COLO668 (cell line): Measurements from ENCODE around the gene KLK7.
"Not testable (repeated sequence)": the region's sequence is repeated elsewhere in the genome, so short reads cannot be mapped to it uniquely, and the experiment has no call there.

Source experiments
- DNase-seq: peaks from one replicate; lab custom pipeline; 2025; ENCODE audit not compliant: unreplicated experiment; lab: John Stamatoyannopoulos, UW

Gene KLK7

GRCh38 chr19:50978772-50979390 lies 4.8 kb downstream of the KLK7 start:
- no peak for DNase-seq

- DNase-seq, result no peak
Observed at GRCh38 chr19:50977626-50978025, 6.1 kb downstream of the KLK7 start.

- DNase-seq, result no peak
Observed at GRCh38 chr19:50975766-50976165, 8.0 kb downstream of the KLK7 start.

- no peak for DNase-seq
Observed at GRCh38 chr19:50974702-50975556, 8.8 kb downstream of the KLK7 start.

GRCh38 chr19:50972795-50973376 lies 10.8 kb downstream of the KLK7 start:
- no peak for DNase-seq

GRCh38 chr19:50969810-50970209 lies 13.9 kb downstream of the KLK7 start:
- not testable (repeated sequence) for DNase-seq

- no peak for DNase-seq
Observed at GRCh38 chr19:50969413-50969760, 14.3 kb downstream of the KLK7 start, which contains the start of gene KLK6. Gene KLK6, minus strand, starts transcription at chr19:50969591. Its CDS starts 1,487 bp downstream, at chr19:50968104.

GRCh38 chr19:50968716-50969412 lies 14.9 kb downstream of the KLK7 start:
- no peak for DNase-seq

GRCh38 chr19:50967929-50968715 lies 15.6 kb downstream of the KLK7 start:
- DNase-seq, result no peak

GRCh38 chr19:50964266-50964665 lies 19.5 kb downstream of the KLK7 start:
- no peak for DNase-seq

- no peak for DNase-seq
Observed at GRCh38 chr19:50963381-50963780, 20.3 kb downstream of the KLK7 start.

GRCh38 chr19:50962245-50962644 lies 21.5 kb downstream of the KLK7 start:
- DNase-seq, result no peak

- no peak for DNase-seq
Observed at GRCh38 chr19:50959731-50960500, 23.8 kb downstream of the KLK7 start.

- DNase-seq, result no peak
Observed at GRCh38 chr19:50957587-50957986, 26.1 kb downstream of the KLK7 start.

GRCh38 chr19:50952910-50953309 lies 30.8 kb downstream of the KLK7 start, which contains the start of gene KLK5:
Gene KLK5, minus strand, starts transcription at chr19:50953038. Its CDS starts 381 bp downstream, at chr19:50952657.
- no peak for DNase-seq

- no peak for DNase-seq
Observed at GRCh38 chr19:50949861-50950260, 33.9 kb downstream of the KLK7 start.

GRCh38 chr19:50947123-50947522 lies 36.6 kb downstream of the KLK7 start:
- no peak for DNase-seq

- DNase-seq, result no peak
Observed at GRCh38 chr19:50944795-50945194, 38.9 kb downstream of the KLK7 start.

GRCh38 chr19:50943074-50943828 lies 40.5 kb downstream of the KLK7 start:
- DNase-seq, result no peak
